ENCODE data around the gene MACROD1.
"Not testable (repeated sequence)": the region's sequence is repeated elsewhere in the genome, so short reads cannot be mapped to it uniquely, and the experiment has no call there.

The MACROD1 gene

DNA sequence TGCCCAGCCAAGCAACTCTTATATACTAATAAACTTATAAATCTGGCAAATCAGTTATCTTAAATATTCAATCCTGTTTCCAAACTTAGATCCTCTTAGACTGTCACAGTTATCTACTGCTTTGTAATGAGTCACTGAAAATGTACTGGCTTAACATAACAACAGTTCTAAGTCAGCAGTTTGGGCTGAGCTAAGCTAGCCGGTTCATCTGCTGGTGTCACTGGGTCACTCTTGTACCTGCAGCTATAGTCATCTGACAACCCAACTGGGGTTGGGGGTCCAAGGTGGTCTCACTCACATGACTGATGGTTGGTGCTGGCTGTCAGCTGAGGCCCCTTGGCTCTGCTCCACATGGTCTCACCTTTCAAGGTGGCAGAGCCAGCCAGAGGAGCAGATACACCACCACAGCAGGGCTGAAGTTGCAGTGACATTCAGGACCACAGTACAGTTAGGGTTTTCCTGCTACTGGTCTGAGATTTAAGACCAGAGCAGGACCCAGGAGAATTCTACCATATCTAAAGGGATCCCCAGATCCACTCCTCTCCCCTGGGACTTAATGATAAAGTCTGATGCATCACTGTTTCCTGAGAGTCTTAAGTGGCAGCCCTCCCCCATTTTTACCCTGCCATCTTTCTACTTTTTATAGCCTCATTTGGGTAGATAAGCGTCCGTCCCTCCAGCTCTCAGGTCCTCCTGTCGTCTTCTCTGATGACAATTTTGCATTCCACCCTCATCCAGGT, 7.9 kb upstream of the MACROD1 start:
- no peak overlapping the region for H3K4me3 Mint-ChIP-seq
- no peaks in the 10 kb centered on the region for H3K9me3 Mint-ChIP-seq (ENCODE audit: low read depth)
- peaks cover 12% of the 10 kb centered on the region for H3K4me1 Mint-ChIP-seq (ENCODE audit: low read depth)
- peaks cover 3% of the 10 kb centered on the region for H3K36me3 Mint-ChIP-seq
- no peaks in the 10 kb centered on the region for H3K27me3 Mint-ChIP-seq
- H3K27ac Mint-ChIP-seq = no peak overlapping the region

DNA sequence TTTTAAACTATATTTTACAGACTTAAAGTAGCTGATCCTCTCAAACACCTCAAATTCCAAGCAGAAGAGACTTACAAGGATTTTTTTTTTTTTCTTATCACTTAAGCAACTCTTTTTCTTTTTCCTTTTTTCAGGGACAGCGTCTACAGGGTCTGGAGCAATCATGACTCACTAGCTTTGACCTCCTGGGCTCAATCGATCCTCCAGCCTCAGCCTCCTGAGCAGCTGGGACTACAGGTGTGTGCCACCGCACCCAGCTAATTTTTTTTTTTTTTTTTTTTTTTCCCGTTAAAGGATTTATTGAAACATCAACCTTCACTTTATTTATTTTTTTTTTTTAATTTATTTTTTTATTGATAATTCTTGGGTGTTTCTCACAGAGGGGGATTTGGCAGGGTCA, 4.5 kb upstream of the MACROD1 start:
- Mint-ChIP-seq H3K27ac (no peak overlapping the region), H3K4me1 (ENCODE audit: low read depth) (peaks cover 6% of the 10 kb centered on the region), H3K36me3 (peaks cover 3% of the 10 kb centered on the region), H3K4me3 (no peak overlapping the region), H3K27me3 (no peaks in the 10 kb centered on the region), H3K9me3 (ENCODE audit: low read depth) (no peaks in the 10 kb centered on the region)

DNA sequence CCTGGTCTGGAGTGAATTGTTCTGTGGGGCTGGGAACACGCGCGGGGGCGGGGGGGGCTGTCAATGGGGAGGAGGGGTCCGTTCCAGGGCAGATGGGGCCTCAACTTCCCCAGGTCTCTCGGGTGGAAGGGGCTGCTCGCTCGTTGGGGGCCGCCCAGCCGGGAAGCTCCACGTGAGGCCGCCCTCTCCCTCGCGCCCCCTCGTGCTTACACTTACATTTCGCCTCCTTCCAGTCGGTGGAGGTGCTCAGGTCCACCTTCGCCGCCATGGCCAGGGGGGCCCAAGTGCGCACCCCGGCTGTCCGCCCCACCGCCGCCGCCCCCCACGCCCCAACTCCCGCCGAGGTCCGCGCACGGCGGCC, 452 bp downstream of the MACROD1 start:
- H3K4me1 Mint-ChIP-seq (ENCODE audit: low read depth) = peaks cover 9% of the 10 kb centered on the region
- no peaks in the 10 kb centered on the region for H3K27me3 Mint-ChIP-seq
- peaks cover 6% of the 10 kb centered on the region for H3K36me3 Mint-ChIP-seq
- no peak overlapping the region for H3K27ac Mint-ChIP-seq
- H3K4me3 Mint-ChIP-seq = peak overlapping the region; percentile 89
- H3K9me3 Mint-ChIP-seq (ENCODE audit: low read depth) = no peaks in the 10 kb centered on the region

DNA sequence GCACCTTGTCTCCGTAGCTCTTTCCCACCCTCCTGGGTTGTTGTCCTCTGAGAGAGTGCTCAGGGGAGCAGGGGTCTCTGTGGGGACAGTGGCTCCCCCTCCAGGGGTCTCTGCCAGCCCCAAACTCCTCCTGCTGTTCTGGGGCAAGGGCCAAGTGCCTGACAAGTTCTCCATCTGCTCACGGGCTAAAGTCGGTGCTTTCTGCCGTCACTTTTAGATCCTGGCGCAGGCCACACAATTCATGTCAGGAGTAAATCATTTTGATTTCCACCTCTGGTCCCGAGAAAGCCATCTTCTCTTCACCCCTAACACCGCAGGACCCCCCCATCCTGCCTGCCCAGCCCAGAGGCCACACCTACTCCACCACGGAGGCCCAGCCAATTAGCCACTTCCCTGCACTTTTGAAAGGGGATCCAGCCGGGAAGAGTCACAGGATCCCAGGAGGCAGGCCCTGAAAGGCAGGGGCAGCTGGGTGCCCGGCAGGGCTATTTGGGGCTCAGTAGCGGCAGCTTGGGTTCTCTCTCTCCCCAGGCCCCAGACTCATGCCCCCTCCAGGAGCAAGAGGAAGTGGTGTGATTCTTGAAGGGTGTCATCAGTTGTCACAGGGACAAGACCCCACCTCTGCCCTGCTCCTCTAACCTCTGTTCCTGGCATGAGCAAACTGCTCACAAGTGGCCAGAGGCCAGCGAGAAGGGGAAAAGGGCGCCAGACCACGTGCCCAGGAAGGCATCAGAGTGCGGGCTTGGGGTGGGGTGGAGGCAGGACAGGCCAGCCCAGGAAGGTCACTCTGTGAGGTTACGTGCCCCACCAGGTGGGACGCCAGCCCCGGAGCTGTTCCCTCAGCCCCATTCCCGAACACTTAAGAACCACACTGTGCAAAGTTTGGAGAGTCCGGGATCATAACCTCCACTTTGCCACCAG, 1.3 kb downstream of the MACROD1 start:
- H3K27me3 Mint-ChIP-seq = no peaks in the 10 kb centered on the region
- H3K4me3 Mint-ChIP-seq = peak overlapping the region; percentile 89
- peaks cover 9% of the 10 kb centered on the region for H3K4me1 Mint-ChIP-seq (ENCODE audit: low read depth)
- H3K9me3 Mint-ChIP-seq (ENCODE audit: low read depth) = no peaks in the 10 kb centered on the region
- peak overlapping the region; percentile 79 for H3K27ac Mint-ChIP-seq
- peaks cover 6% of the 10 kb centered on the region for H3K36me3 Mint-ChIP-seq

DNA sequence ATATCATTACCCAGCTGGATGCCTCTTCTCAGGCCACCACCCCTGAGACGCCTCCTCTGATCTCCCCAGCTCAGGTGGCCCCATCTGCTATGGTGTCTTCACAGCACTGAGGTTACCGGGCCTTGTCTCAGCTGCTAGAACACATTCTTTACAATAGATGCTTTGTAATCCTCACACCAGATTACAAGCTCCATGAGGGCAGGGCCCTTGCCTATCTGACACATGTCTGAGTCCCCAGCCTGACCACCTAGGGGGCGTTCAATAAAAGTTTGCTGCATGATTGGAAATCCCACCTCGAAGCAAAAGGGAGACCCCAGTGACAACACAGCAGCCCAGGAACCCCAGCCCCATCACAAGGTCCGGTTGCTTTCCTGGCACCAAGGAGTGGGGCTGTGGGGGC, 2.0 kb downstream of the MACROD1 start:
- H3K27me3 Mint-ChIP-seq = no peaks in the 10 kb centered on the region
- peaks cover 6% of the 10 kb centered on the region for H3K36me3 Mint-ChIP-seq
- no peak overlapping the region for H3K27ac Mint-ChIP-seq
- H3K4me1 Mint-ChIP-seq (ENCODE audit: low read depth) = peaks cover 9% of the 10 kb centered on the region
- H3K9me3 Mint-ChIP-seq (ENCODE audit: low read depth) = no peaks in the 10 kb centered on the region
- H3K4me3 Mint-ChIP-seq = peak overlapping the region; percentile 89

DNA sequence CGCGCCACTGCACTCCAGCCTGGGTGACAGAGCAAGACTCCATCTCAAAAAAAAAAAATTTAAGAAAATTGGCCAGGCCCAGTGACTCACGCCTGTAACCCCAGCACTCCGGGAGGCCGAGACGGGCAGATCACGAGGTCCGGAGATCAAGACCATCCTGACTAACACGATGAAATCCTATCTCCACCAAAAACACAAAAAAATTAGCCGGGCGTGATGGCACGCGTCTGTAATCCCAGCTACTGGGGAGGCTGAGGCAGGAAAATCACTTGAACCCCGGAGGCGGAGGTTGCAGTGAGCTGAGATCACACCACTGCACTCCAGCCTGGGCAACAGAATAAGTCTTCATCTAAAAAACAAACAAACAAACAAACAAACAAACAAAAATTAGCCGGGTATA, 3.1 kb downstream of the MACROD1 start:
- H3K27ac Mint-ChIP-seq; H3K9me3 Mint-ChIP-seq (ENCODE audit: low read depth); H3K27me3 Mint-ChIP-seq; H3K4me1 Mint-ChIP-seq (ENCODE audit: low read depth); H3K4me3 Mint-ChIP-seq; H3K36me3 Mint-ChIP-seq: not testable (repeated sequence)

DNA sequence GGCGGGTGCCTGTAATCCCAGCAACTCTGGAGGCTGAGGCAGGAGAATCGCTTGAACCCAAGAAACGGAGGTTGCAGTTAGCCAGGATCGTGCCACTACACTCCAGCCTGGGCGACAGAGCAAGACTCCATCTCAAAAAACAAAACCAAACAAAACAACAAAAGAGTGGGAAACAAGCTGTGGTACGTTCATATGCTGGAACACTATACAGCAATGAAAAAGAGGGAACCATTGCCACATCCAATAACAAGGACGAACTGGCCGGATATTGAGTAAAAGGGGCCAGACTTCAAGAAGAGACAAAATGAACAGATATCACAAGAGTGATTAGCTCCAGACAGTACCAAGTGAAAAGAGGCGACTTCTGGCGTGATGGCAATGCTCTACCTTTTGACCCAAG, 4.9 kb downstream of the MACROD1 start:
- Mint-ChIP-seq H3K4me1 (ENCODE audit: low read depth) (peaks cover 3% of the 10 kb centered on the region), H3K4me3 (no peak overlapping the region), H3K27me3 (no peaks in the 10 kb centered on the region), H3K36me3 (peaks cover 6% of the 10 kb centered on the region), H3K27ac (no peak overlapping the region), H3K9me3 (ENCODE audit: low read depth) (no peaks in the 10 kb centered on the region)

DNA sequence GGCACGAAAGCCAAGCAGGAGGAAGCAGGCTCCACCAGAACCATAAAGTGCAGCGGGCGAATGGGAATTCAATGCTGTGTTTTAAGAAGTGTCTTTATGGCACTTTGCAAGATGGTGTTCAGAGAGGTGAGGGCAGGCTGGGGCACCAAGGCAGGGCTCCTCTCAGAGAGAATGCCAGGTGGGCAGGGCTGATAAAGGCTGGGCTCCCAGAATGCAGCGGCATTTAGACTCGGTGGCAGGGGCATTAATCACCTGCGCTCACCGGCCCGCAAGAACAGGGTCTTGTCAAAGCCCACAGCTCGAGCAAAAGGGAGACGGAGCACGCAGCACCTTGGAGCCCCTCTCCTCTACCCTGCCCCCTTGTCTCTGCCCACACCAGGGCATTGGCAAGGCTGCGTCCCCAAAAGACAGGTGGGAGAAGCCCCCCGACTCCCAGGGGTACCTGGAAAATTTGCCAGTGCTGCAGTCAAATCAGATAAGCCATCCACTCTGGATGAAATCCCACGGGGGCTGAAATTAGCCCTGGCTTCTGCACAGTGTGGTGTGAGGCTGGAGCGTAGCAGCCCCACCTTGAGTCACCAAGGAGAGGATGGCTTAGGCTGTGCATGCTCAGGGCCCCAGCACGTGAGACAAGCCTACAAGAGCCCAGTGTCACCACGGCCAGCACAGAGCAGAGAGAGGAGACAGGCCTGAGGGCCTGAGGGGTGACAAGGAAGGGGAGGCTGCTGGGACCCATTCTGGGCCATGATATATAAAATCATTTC, 8.1 kb downstream of the MACROD1 start:
- H3K4me3 Mint-ChIP-seq = no peak overlapping the region
- H3K4me1 Mint-ChIP-seq (ENCODE audit: low read depth) = peaks cover 1% of the 10 kb centered on the region
- no peaks in the 10 kb centered on the region for H3K9me3 Mint-ChIP-seq (ENCODE audit: low read depth)
- no peaks in the 10 kb centered on the region for H3K27me3 Mint-ChIP-seq
- peaks cover 6% of the 10 kb centered on the region for H3K36me3 Mint-ChIP-seq
- H3K27ac Mint-ChIP-seq = no peak overlapping the region

DNA sequence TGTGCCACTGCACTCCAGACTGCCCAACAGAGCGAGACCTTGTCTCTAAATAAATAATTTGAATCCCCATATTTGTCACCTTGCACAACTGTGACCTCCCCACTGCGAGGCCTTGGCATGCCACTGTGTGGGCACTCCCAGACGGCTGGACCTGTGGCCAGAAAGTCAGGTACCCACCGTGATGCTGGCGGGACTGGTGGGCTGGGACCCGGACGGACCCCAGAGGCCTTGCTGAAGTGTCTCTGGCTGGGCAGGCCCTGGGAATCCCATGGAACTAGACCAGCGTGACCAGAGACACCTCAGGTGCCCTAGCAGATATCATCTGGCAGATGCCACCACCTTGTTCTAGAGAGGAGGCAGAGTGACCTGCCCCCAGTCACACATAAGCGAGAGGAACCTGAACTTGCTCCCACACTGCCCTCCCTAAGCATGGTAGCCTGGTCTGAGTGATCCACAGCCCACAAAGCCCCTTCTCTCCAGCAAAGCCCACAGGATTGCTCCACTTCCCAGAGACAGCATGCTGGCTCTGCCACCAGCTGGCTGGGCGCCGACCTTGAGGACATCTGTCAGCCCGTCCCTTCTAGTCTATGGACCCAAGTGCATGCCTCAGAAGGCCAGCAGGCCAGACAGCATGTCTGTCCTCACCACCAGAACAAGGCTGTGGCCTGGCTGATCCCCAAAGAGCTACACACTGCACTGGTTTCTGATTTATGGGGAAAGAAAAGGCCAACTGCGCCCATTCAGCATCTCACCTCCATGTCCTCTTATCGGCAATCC, 9.5 kb downstream of the MACROD1 start:
- no peaks in the 10 kb centered on the region for H3K27me3 Mint-ChIP-seq
- H3K36me3 Mint-ChIP-seq = peaks cover 5% of the 10 kb centered on the region
- H3K27ac Mint-ChIP-seq = no peak overlapping the region
- H3K9me3 Mint-ChIP-seq (ENCODE audit: low read depth) = no peaks in the 10 kb centered on the region
- no peak overlapping the region for H3K4me3 Mint-ChIP-seq
- H3K4me1 Mint-ChIP-seq (ENCODE audit: low read depth) = peaks cover 1% of the 10 kb centered on the region

DNA sequence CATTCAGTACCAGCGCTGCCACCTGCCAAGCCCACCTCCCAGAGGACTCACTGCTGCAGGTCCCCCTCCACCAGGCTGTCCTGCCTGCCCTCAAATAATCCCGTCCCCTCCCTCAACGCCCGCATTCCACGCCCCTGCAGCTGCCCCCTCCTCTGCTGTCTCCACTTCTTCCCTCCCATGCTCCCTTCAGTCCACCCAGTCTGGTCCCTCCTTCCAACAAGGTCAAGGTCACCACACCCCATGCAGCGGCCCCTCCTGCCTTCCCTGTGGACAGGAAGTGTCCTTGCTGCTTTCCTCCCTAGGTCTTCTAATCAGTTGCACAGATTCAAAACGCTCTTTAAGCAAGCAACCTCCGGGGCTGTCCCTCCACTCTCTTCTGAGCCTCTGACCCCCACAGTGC, 12.1 kb downstream of the MACROD1 start:
- H3K27me3 Mint-ChIP-seq = no peaks in the 10 kb centered on the region
- H3K4me1 Mint-ChIP-seq (ENCODE audit: low read depth) = peaks cover 1% of the 10 kb centered on the region
- H3K27ac Mint-ChIP-seq = no peak overlapping the region
- H3K9me3 Mint-ChIP-seq (ENCODE audit: low read depth) = no peaks in the 10 kb centered on the region
- H3K4me3 Mint-ChIP-seq = no peak overlapping the region
- H3K36me3 Mint-ChIP-seq = no peaks in the 10 kb centered on the region

DNA sequence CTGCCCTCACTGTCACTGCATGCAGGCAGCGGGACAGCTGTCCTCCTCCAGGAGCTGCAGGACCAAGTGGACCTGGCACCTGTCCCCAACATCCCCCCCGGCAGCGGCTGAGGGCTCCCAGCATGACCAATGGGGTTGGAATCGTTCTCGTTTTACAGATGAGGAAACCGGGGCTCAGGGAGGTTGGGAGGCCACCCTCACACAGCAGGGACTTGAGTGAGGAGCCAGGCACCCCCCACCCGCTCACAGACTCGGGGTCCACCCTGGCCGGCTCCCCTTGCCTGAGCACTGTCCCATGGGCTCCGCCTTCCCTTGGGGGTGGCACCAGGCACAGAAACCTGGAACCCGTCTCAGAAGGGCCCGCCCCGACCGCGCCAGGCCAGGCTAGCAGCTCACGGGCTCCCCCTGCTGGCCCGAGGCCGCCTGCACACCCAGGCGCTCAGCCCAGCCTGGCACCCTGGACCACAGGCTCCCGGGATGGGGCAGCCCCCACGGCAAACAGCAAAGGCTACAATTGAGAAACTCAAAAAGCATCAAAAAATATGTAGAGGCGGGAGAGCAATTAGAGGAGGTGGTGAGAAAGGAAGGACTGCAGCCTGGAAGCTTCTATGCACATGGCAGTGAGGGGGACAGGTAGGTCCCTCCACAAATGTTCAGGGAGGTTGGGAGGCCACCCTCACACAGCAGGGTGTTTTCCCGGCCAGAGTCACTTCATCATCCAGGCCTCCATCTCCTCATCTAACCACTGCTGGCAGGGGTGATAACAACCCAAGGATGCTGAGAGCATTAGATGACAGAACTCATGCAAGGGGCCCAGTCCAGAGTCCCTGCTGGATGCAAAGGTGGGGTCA, 12.8 kb downstream of the MACROD1 start:
- Mint-ChIP-seq H3K9me3 (ENCODE audit: low read depth) (no peaks in the 10 kb centered on the region), H3K4me1 (ENCODE audit: low read depth) (peaks cover 4% of the 10 kb centered on the region), H3K27ac (no peak overlapping the region), H3K27me3 (no peaks in the 10 kb centered on the region), H3K36me3 (no peaks in the 10 kb centered on the region), H3K4me3 (no peak overlapping the region)

DNA sequence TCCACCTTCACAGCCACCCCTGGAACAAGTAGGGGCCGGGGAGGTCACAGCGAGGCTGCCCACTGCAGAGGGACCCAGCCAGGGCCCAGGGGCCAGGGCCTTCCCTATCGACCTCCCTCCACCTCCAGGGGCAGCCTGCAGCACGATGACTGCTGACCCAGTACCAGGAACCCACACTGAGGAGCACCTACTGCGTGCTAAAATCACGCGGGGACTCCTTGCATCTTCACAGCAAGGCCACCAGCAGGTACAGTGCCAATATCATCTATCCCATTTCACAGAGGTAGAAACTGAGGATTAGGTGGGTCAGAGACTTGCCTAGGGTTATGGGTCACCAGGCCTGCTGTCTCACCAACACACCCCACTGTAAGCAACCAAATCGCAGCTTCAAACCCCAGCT, 14.6 kb downstream of the MACROD1 start:
- H3K36me3 Mint-ChIP-seq = no peaks in the 10 kb centered on the region
- H3K4me1 Mint-ChIP-seq (ENCODE audit: low read depth) = peaks cover 7% of the 10 kb centered on the region
- H3K27me3 Mint-ChIP-seq = no peaks in the 10 kb centered on the region
- H3K27ac Mint-ChIP-seq = no peak overlapping the region
- H3K4me3 Mint-ChIP-seq = no peak overlapping the region
- no peaks in the 10 kb centered on the region for H3K9me3 Mint-ChIP-seq (ENCODE audit: low read depth)

DNA sequence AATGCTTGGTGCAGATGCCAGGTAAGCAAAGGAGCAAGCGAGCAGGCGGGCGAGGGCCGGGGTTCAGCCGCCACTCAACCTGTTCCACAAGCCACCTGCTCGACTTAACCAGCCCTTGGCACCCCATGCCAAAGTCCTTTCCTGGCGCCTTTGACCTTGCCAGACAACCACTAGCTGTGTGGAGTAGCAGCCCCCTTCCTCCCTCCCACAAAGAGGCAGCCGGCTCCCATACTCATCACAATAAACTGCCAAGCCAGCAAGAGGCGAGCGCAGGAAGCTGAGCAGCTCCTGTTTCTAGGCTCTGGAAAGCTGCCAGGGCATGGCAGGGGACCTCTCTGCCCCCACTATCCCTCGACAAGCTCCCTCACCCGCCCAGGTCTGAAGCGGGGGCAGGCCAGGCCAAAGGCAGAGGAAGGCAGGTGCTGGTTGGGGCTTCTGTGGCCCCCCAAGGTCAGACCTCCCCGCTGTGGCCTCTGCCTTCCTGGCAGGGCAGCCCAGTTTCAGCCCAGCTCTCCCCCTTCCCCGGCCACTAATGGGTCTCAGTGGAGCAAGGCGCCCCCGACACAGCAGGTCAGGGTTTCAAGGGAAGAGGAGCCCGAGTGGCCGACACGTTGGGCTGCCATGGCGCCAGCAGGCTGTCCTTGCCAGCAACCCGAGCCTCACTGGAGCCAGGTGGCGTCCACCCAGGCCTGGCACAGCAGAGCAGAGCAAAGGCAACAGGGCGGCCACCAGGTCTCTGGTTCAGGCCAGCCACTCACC, 15.3 kb downstream of the MACROD1 start:
- H3K27ac Mint-ChIP-seq = no peak overlapping the region
- H3K27me3 Mint-ChIP-seq = no peaks in the 10 kb centered on the region
- peaks cover 7% of the 10 kb centered on the region for H3K4me1 Mint-ChIP-seq (ENCODE audit: low read depth)
- no peak overlapping the region for H3K4me3 Mint-ChIP-seq
- no peaks in the 10 kb centered on the region for H3K9me3 Mint-ChIP-seq (ENCODE audit: low read depth)
- H3K36me3 Mint-ChIP-seq = no peaks in the 10 kb centered on the region

Data from activated naive CD8-positive, alpha-beta T cell (primary cell).